Dermis blood vessel endothelial cell (primary cell): ENCODE measurements around the gene EIF2B2. TPM values are rescaled to one million over a fixed set of nuclear protein-coding genes. Genes with fewer than 3 reads are reported as not detected.
"Not testable (repeated sequence)": the region's sequence is repeated elsewhere in the genome, so short reads cannot be mapped to it uniquely, and the experiment has no call there.

Source experiments
- DNase-seq: peaks from one replicate; pipeline ENCODE4 v3.0.0; 2010
- total RNA-seq: library from RNA; depleted of rRNA; stranded (reverse); fragments of >200 nt; gene quantifications from 2 replicates; pipeline ENCODE4 v1.2.3, GENCODE V29; 2014

Gene EIF2B2
- total RNA-seq, 1 donor from 2014 or later = 85.6 TPM

DNA sequence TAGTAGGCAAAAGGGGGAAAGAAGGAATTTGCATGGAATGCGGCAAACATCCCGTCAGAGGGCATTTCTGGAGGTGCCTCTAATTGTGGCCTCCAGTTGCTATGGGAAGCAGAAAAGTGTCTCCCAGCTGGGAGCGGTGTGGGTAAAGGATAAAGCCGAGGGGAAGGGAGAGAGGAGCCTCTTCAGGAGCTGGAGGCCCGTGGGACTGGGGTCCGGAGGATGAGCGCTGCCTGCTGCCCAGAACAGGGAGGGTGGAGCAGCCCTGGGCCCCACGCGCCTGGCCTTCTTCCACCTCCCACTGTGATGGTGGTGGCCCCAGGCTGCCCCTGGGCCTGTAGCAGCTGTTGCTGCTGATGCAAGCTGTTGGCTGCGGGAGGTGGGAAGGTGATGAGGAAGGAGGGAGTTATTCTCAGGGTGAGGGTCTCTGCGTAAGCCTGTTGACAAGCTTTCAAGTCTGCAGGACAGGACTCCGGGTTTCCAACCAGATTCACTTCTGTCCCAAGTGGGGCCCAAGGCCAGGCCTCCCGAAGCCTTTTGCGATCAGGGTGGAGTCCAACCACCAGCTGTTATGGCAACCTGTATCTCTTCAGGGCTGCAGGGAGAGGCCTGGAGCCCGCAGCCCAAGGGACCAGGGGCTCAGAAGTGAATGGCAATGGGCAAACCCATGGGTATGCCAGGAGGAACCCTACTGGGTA lies 28.2 kb upstream of the EIF2B2 start:
- no peak for DNase-seq

GRCh38 chr14:74975059-74975810 lies 27.5 kb upstream of the EIF2B2 start:
- no peak for DNase-seq

- no peak for DNase-seq
Measured at GRCh38 chr14:74976264-74977113, 26.2 kb upstream of the EIF2B2 start.

DNA sequence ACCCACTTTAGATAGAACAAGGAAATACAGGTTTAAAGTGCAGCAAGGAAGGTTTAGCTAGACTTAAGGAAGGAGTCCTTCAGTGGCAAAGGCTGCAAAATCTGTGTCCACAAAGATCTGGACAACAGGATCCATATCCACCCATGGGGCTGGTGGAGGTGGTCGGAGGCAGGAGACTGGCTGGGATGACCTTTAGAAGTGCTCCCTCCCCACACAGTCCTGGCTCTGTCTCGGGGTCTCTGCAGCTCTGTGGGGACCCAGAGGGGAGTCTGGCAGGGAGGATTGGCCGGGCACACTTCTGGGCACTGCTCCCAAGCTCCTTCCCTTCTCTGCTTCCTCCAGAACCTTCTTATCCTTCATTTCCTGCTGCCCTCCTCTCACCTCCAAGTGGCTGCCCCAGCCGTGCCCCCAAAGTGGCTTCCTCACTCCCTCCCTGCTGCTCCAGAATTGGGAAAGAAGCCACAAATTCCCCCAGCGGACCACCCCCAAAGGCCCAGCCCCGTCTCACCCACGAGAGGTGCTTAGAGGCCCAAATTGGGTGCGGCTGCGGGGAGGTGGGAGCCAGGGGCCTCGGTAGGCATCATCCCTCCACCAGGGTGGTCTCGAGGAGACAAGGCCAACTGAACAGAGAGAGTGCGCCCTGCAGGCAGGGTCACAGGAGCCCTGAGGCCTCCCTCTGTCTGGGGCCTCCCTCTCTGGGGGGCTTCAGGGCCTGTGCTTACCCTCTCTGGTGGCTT lies 25.4 kb upstream of the EIF2B2 start:
- no peak for DNase-seq

DNA sequence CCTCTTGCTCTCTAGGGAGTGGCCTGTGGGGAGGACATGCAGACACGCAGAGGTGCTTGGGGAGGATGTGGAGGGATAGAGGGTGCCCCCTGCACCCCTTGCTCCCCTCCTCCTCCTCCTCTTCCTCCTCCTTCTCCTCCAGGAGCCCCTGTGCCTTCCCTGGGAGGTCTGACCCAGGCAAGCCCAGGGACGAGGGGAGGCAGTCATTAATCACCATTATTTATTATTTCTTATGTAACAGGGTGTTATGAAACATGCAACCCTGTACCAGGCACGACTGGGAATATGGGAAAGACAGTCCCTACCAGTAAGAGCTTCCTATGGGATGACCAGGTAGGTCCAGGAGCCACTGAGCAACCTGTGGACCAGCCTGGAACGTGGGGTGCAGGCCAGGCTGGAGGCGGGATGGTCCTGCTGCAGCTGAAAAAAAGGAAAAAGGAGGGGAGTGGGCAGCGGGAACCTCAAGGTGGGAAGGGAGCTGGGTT lies 24.8 kb upstream of the EIF2B2 start:
- DNase-seq = no peak

GRCh38 chr14:74978416-74978947 lies 24.2 kb upstream of the EIF2B2 start:
- no peak for DNase-seq

GRCh38 chr14:74979029-74979428 lies 23.7 kb upstream of the EIF2B2 start:
- no peak for DNase-seq

DNA sequence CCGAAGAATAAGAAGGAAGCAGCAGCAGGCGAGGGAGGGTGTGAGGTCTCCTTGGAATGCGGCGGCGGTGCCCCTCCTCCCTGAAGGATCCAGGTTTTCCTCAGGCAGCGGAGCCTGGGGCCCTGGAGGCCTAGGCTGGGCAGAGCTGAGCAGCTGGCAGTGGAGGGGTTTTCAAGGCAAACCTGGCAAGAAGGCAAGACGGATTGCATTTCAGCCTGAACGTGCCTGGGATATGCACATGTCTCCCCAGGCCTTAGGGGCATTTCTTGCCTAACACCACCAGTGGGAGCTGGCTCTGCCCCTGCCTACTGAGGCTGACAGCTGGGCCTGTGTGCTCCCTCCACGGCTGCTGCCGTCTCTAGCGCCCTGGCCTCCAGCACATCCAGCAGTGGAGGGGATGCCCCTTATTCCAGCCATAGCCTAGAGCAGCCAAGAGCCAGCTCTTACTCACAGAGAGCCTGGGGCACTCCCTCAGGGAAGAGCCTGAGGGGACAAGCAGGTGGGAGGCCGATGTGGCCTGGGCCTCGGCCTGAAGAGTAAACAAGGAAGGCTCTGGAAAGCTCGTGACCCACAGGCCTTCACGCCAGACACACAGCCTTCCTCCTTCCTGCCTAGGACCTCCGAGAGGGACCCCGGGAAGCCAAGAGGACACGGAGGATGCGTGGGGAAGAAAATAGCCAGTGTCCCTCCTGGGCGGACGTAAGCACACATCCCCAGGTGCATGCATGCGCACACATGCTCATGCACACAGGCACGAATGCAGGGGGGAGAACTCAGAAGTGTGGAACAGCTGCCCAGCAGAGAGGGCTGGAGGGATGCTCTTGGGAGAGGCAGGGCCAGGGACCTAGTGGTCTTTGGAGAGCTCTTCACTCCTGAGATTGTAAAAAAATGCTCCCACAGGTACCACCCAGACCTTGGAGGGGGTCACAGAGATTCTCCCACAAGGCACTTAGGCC lies 23.0 kb upstream of the EIF2B2 start:
- DNase-seq = peak; percentile 63

- peak; percentile 36 for DNase-seq
Measured at GRCh38 chr14:74980398-74980730, 22.4 kb upstream of the EIF2B2 start.

DNA sequence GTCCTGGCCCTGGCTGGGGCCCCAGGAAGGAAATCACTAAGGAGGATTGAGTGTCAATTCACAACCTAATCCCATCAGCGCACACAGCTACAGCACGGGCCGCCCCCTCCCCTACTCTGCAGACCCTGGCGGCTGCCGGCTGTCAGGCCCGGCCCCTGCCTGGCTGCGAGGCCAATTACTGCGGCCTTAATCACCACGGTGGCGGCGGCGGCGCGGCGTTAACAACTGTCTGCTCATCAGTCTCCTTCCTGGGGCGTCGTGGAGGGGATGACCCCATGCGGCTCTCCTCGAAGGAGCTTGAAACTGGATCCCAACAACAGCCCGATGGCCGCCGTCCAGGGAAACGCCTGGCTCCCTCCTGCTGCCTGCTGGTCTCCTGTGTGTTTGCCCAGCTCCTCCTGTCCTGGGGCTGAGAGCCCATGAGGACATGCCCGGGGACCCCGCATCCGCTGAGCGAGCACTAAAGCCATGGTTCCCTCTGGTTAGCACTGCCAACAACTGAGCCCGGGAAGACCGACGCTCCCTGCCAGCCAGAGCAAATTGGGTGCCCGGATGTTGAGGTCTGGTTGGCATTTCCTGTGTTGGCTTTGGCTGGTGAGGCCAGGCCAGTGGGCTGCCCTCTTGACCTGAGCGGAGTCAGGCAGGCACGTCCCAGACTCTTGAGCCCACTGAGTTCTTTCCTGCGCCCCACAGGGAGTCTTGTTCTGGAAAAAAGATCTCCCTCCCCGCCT lies 21.8 kb upstream of the EIF2B2 start:
- DNase-seq = peak; percentile 69

DNA sequence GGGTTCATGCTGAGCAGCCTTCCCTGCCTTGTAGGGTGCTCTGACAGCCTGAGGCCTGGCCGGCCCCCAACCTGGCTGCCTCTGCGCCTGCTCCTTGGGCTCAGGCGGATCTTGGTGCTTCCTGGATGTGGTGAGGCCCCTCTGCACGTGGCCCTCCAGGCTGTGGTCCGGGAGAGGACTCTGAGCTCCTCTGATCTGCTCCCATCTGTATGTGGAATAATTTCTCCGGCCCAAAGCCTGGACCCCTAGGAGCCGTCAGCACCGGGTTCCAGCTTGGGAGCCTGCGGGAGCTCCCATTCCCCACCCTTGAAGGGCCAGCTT lies 21.3 kb upstream of the EIF2B2 start:
- DNase-seq = no peak

- no peak for DNase-seq
Measured at GRCh38 chr14:74981833-74982232, 20.9 kb upstream of the EIF2B2 start.

GRCh38 chr14:74982661-74983060 lies 20.1 kb upstream of the EIF2B2 start:
- DNase-seq = no peak

DNA sequence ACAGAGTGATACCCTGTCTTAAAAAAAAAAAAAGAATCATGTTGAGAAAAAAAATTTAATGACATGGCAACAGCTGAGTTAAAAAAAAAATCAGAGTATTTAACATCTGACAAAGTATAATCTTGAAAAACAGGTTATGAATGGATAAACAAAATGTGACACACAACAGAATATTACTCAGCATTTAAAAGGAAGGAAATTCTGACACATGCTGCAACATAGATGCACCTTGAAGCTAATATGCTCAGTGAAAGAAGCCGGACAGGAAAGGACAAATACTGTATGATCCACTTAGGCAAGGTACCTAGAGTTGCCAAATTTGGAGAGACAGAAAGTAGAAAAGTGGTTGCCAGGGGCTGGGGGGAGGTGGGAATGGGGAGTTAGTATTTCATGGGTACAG lies 19.4 kb upstream of the EIF2B2 start:
- DNase-seq = peak; percentile 86

- no peak for DNase-seq
Measured at GRCh38 chr14:74984236-74985027, 18.3 kb upstream of the EIF2B2 start.

DNA sequence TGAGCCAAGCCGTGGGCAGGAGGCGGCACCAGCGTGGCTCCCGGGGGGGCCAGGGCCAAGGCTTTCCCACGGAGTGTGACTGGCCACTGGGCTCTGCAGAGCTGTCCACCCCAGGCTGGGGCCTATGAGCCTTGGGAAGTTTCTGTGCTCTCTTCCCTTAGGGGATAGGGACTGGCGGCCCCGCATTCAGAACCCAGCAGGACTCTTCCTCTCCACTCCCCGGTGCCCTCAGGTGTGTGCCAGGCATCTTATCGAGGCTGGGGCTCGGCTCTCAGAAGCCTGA lies 17.8 kb upstream of the EIF2B2 start:
- no peak for DNase-seq

DNA sequence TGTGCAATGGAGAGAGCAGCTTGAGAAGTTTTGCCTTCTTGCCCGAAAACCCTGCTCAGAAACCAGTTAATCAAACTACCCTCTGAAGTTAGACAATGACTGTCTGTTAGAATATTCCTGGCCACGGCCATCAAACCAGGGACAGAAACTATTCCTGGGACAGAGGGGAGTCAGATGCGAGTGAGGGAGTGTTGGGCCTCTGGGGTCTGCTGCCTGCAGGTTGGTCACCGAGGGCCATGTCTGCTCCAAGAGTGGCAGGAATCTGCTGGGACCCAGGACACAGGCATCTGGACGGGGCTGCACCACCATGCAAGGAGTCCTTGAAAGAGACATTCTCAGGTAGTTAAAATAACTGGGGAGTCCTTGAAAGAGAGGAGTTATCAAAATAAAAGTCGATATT lies 16.9 kb upstream of the EIF2B2 start:
- DNase-seq = no peak

- peak; percentile 99 for DNase-seq
Measured at GRCh38 chr14:74988131-74988530, 14.6 kb upstream of the EIF2B2 start.

DNA sequence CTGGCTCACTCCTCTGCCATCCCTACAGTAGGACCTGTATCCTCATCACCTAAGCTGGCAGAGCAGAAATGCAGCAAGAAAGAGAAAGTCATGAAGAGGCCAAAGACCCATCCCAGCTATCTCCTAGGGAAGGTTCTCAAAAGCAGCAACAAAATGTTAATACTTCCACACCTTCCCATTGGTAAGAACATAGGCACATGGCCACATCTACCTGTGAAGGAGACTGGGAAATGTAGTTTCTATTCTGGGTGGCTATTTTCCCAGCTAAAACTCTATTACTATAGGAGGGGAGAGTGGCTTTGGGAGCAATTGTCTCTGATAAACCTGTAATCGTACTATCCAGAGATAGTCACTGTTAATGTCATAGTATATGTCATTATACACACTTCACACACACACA lies 13.7 kb upstream of the EIF2B2 start:
- no peak for DNase-seq

DNA sequence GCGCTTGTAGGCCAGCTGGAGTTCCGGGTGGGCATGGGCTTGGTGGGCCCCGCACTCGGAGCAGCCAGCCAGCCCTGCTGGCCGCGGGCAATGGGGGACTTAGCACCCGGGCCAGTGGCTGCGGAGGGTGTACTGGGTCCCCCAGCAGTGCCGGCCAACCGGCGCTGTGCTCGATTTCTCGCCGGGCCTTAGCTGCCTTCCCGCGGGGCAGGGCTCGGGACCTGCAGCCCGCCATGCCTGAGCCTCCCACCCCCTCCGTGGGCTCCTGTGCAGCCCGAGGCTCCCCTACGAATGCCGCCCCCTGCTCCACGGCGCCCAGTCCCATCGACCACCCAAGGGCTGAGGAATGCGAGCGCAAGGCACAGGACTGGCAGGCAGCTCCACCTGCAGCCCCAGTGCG lies 8.5 kb upstream of the EIF2B2 start:
- DNase-seq = not testable (repeated sequence)
